OCI-LY1 (cell line): Measurements from ENCODE around the gene RASD2.

Experiments
- EZH2 ChIP-seq: fragments of 200-600 bp; sonication (generic), shearing (Covaris generic); IDR thresholded peaks from 2 replicates; pipeline ENCODE4 v1.8.0; 2017; ENCODE audit warnings: borderline replicate concordance, mixed run types, mild to moderate bottlenecking, antibody characterized with exemption, low read length, moderate library complexity, mixed read lengths
- TF ChIP-seq, protein P1 (sequence below): fragments of 200-600 bp; sonication (generic), shearing (Covaris generic); IDR thresholded peaks from 2 replicates; pipeline ENCODE4 v1.5.1; 2017; ENCODE audit warnings: mild to moderate bottlenecking, antibody characterized with exemption, low read length, moderate library complexity, mixed read lengths

DNA sequence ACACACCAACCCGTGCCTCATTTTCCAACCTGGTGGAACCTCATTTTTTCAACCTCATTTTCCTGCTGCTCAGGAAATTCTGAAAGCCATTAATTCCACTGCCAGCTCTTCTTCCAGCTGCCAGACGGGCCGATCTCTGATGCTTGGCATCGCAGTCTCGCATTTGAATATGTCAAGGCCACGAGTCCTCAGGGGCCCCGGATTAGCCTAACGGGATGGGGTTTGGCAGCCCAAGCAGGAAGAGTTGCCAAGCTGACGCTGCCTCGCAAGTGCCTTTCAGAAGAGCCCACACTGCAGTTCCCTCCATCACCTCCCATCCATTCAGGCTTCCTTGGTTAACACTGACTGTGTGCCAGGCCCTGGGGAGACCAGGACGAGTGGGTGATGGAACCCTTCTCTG, 8.7 kb downstream of the RASD2 start:
- TF ChIP-seq, protein P1, sequence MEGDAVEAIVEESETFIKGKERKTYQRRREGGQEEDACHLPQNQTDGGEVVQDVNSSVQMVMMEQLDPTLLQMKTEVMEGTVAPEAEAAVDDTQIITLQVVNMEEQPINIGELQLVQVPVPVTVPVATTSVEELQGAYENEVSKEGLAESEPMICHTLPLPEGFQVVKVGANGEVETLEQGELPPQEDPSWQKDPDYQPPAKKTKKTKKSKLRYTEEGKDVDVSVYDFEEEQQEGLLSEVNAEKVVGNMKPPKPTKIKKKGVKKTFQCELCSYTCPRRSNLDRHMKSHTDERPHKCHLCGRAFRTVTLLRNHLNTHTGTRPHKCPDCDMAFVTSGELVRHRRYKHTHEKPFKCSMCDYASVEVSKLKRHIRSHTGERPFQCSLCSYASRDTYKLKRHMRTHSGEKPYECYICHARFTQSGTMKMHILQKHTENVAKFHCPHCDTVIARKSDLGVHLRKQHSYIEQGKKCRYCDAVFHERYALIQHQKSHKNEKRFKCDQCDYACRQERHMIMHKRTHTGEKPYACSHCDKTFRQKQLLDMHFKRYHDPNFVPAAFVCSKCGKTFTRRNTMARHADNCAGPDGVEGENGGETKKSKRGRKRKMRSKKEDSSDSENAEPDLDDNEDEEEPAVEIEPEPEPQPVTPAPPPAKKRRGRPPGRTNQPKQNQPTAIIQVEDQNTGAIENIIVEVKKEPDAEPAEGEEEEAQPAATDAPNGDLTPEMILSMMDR: no peak
- no peak for TF ChIP-seq EZH2
